Peyer's patch (tissue), 4 donors: ENCODE data around the gene UST.

Experiments used
- POLR2A ChIP-seq, 2 donors: fragments of 450-650 bp; IDR thresholded peaks; one replicate each; pipeline ENCODE4 v1.5.1; 2017; ENCODE audit warnings: antibody characterized with exemption in 2 of 2, mild to moderate bottlenecking in 2 of 2, moderate library complexity in 2 of 2
- TF ChIP-seq, protein P1 (sequence below), 6 experiments: fragments of 450-650 bp in 4 of 6; fragments of 200-600 bp in 2 of 6; sonication (generic) in 1 of 6; IDR thresholded peaks; one replicate each; pipeline ENCODE4 v1.5.1; 2017 to 2019; ENCODE audit warnings: antibody characterized with exemption in 6 of 6, mild to moderate bottlenecking in 3 of 6, moderate library complexity in 1 of 6

GRCh38 chr6:148887181-148887580 is 140.4 kb downstream of the UST start:
- TF ChIP-seq, protein P1, sequence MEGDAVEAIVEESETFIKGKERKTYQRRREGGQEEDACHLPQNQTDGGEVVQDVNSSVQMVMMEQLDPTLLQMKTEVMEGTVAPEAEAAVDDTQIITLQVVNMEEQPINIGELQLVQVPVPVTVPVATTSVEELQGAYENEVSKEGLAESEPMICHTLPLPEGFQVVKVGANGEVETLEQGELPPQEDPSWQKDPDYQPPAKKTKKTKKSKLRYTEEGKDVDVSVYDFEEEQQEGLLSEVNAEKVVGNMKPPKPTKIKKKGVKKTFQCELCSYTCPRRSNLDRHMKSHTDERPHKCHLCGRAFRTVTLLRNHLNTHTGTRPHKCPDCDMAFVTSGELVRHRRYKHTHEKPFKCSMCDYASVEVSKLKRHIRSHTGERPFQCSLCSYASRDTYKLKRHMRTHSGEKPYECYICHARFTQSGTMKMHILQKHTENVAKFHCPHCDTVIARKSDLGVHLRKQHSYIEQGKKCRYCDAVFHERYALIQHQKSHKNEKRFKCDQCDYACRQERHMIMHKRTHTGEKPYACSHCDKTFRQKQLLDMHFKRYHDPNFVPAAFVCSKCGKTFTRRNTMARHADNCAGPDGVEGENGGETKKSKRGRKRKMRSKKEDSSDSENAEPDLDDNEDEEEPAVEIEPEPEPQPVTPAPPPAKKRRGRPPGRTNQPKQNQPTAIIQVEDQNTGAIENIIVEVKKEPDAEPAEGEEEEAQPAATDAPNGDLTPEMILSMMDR (IDR thresholded peaks at IDR 0.05), result no peak
- TF ChIP-seq POLR2A (IDR thresholded peaks at IDR 0.05), result no peak
